A673 (cell line): ENCODE data around the gene PTPRQ. TPM values are rescaled to one million over a fixed set of nuclear protein-coding genes. Genes with fewer than 3 reads are reported as not detected.

Source experiments
- BruUV-seq: library from RNA; stranded (reverse); fragments of 400-500 nt; replicated peaks from 2 replicates; lab custom pipeline; 2021; lab: Mats Ljungman, UMichigan
- CTCF ChIA-PET: fragments of 300-600 bp; sonication (Branson Sonifier 250); formaldehyde crosslinking; loops from one replicate; lab custom pipeline; 2022; ENCODE audit warnings: antibody characterized with exemption; lab: Charles Lee
- POLR2A ChIA-PET: fragments of 300-600 bp; sonication (Branson Sonifier 250); formaldehyde crosslinking; loops from one replicate; lab custom pipeline; 2022; ENCODE audit warnings: antibody characterized with exemption; ENCODE audit not compliant: low non-redundant PET; lab: Charles Lee
- DNase-seq: peaks from one replicate; pipeline ENCODE4 v3.0.0-alpha.2; 2015; ENCODE audit warnings: low spot score
- H3K27ac ChIP-seq: fragments of 200-600 bp; sonication (generic); 2 replicates; pipeline ENCODE4 v1.5.1; 2016; ENCODE audit warnings: mixed run types, low read depth, mild to moderate bottlenecking, mixed read lengths, antibody characterized with exemption, low read length; ENCODE audit not compliant: poor library complexity, severe bottlenecking
- H3K27me3 ChIP-seq: fragments of 200-600 bp; sonication (generic); replicated peaks from 2 replicates; pipeline ENCODE4 v1.6.1; 2017; ENCODE audit warnings: mixed run types, low read depth, mild to moderate bottlenecking, mixed read lengths, antibody characterized with exemption, low read length; ENCODE audit not compliant: insufficient read depth, poor library complexity
- H3K36me3 ChIP-seq: fragments of 200-600 bp; sonication (generic); 2 replicates; pipeline ENCODE4 v1.6.1; 2016; ENCODE audit warnings: mixed run types, mild to moderate bottlenecking, mixed read lengths, antibody characterized with exemption, low read length; ENCODE audit not compliant: insufficient read depth, poor library complexity, severe bottlenecking
- H3K4me1 ChIP-seq: fragments of 200-600 bp; sonication (generic); 2 replicates; pipeline ENCODE4 v1.6.1; 2017; ENCODE audit warnings: mixed run types, mild to moderate bottlenecking, mixed read lengths, antibody characterized with exemption, low read length; ENCODE audit not compliant: insufficient read depth, poor library complexity, severe bottlenecking
- H3K4me3 ChIP-seq: fragments of 200-600 bp; sonication (generic); 2 replicates; pipeline ENCODE4 v1.5.1; 2016; ENCODE audit warnings: low read depth, mixed run types, mild to moderate bottlenecking, mixed read lengths, low read length; ENCODE audit not compliant: poor library complexity, severe bottlenecking
- H3K9me3 ChIP-seq: fragments of 200-600 bp; sonication (generic); 2 replicates; pipeline ENCODE4 v1.6.1; 2016; ENCODE audit warnings: mixed run types, low read depth, mild to moderate bottlenecking, mixed read lengths, antibody characterized with exemption, low read length; ENCODE audit not compliant: poor library complexity, severe bottlenecking
- EZH2 ChIP-seq: fragments of 200-600 bp; sonication (generic); IDR thresholded peaks from 2 replicates; pipeline ENCODE4 v1.6.1; 2017; ENCODE audit warnings: borderline replicate concordance, low read depth, mild to moderate bottlenecking, mixed read lengths, antibody characterized with exemption, low read length; ENCODE audit not compliant: poor library complexity, severe bottlenecking
- intact Hi-C: fragments of 100-400 bp; cut with micrococcal nuclease; formaldehyde crosslinking; loops from one replicate; pipeline ENCODE4 v1.10.0; 2022; ENCODE audit not compliant: unreplicated experiment
- total RNA-seq: library from RNA; stranded (reverse); gene quantifications from 2 replicates; pipeline ENCODE4 v1.2.3, GENCODE V29; 2021
- TF ChIP-seq, protein P1 (sequence below): fragments of 300-800, 200-600 bp; sonication (generic); conservative IDR thresholded peaks from 2 replicates; pipeline ENCODE4 v1.5.1; 2017; ENCODE audit warnings: low read depth, mild to moderate bottlenecking, antibody characterized with exemption, low read length, moderate library complexity, mixed read lengths

PTPRQ gene
- total RNA-seq, 1 experiment from 2014 or later, result 0.15 TPM

GRCh38 chr12:80442426-80443222 lies 1.4 kb upstream of the PTPRQ start:
- H3K27ac ChIP-seq, result no peak overlapping the region
- ChIA-PET CTCF (no interaction called here), POLR2A (no interaction called here)
- no peak for TF ChIP-seq EZH2
- TF ChIP-seq, protein P1, sequence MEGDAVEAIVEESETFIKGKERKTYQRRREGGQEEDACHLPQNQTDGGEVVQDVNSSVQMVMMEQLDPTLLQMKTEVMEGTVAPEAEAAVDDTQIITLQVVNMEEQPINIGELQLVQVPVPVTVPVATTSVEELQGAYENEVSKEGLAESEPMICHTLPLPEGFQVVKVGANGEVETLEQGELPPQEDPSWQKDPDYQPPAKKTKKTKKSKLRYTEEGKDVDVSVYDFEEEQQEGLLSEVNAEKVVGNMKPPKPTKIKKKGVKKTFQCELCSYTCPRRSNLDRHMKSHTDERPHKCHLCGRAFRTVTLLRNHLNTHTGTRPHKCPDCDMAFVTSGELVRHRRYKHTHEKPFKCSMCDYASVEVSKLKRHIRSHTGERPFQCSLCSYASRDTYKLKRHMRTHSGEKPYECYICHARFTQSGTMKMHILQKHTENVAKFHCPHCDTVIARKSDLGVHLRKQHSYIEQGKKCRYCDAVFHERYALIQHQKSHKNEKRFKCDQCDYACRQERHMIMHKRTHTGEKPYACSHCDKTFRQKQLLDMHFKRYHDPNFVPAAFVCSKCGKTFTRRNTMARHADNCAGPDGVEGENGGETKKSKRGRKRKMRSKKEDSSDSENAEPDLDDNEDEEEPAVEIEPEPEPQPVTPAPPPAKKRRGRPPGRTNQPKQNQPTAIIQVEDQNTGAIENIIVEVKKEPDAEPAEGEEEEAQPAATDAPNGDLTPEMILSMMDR, result no peak
- H3K9me3 ChIP-seq, result no peaks in the 10 kb centered on the region
- H3K27me3 ChIP-seq, result no peaks in the 10 kb centered on the region
- no peak overlapping the region for H3K4me3 ChIP-seq
- H3K36me3 ChIP-seq, result no peaks in the 10 kb centered on the region
- intact Hi-C loops, result no loop called here
- H3K4me1 ChIP-seq, result no peaks in the 10 kb centered on the region
- BruUV-seq, result no TSS peak
- DNase-seq, result peak; percentile 5

DNA sequence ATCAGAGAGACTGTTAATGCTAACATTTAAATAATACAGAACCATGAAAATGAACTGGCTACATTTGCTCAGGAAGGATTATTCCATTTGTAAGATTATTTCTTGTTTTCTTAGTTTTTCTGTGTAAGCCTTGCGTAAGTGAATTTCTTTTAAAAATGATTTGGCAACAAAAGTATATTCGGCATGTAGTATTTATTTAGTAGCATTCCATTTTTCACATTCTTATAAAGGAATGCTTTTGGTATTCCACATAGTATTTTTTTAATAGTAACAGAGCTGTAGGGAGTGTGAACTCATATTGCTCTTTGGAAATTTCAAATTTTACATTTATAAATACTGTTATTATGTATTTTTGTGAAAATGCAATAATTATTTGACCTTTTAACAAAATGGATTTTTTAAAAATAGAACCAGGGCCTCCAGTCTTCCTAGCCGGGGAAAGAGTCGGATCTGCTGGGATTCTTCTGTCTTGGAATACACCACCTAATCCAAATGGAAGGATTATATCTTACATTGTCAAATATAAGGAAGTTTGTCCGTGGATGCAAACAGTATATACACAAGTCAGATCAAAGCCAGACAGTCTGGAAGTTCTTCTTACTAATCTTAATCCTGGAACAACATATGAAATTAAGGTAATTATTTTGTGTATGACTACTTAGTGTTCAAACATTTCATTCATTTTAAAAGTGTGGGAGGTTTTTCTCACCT lies 1.2 kb downstream of the PTPRQ start:
- H3K9me3 ChIP-seq, result no peaks in the 10 kb centered on the region
- no peak for TF ChIP-seq EZH2
- TF ChIP-seq, protein P1, result no peak
- BruUV-seq, result no TSS peak
- H3K27me3 ChIP-seq, result no peaks in the 10 kb centered on the region
- no peak overlapping the region for H3K27ac ChIP-seq
- H3K4me1 ChIP-seq, result no peaks in the 10 kb centered on the region
- CTCF ChIA-PET, result no interaction called here
- no peak overlapping the region for H3K4me3 ChIP-seq
- POLR2A ChIA-PET, result no interaction called here
- H3K36me3 ChIP-seq, result no peaks in the 10 kb centered on the region
- intact Hi-C loops, result no loop called here
- no peak for DNase-seq

GRCh38 chr12:80456513-80456912 lies 12.5 kb downstream of the PTPRQ start:
- H3K9me3 ChIP-seq, result no peaks in the 10 kb centered on the region
- no peak overlapping the region for H3K27ac ChIP-seq
- intact Hi-C loops, result no loop called here
- no peaks in the 10 kb centered on the region for H3K36me3 ChIP-seq
- POLR2A ChIA-PET, result no interaction called here
- H3K27me3 ChIP-seq, result no peaks in the 10 kb centered on the region
- no peaks in the 10 kb centered on the region for H3K4me1 ChIP-seq
- TF ChIP-seq, protein P1, result no peak
- no TSS peak for BruUV-seq
- DNase-seq, result no peak
- CTCF ChIA-PET, result no interaction called here
- H3K4me3 ChIP-seq, result no peak overlapping the region
